Measurements from ENCODE around the gene CAMTA1.

- TF ChIP-seq CTCF (IDR thresholded peaks at IDR 0.05), result no peak
- no peak for TF ChIP-seq REST (IDR thresholded peaks at IDR 0.05; ENCODE audit: insufficient read depth in 1 of 2, low read depth in 2 of 2, low read length in 1 of 2)
Measured at GRCh38 chr1:7549277-7550161, 764.3 kb downstream of the CAMTA1 start.
